Measurements from ENCODE around the gene CNBP. TPM values are rescaled to one million over a fixed set of nuclear protein-coding genes. Genes with fewer than 3 reads are reported as not detected.

Gene CNBP
- total and polyA plus RNA-seq, 2 of the 13 experiments (the other 11 are each of a cell fraction or from before 2014, with no cell fraction given): 282 to 354 TPM

DNA sequence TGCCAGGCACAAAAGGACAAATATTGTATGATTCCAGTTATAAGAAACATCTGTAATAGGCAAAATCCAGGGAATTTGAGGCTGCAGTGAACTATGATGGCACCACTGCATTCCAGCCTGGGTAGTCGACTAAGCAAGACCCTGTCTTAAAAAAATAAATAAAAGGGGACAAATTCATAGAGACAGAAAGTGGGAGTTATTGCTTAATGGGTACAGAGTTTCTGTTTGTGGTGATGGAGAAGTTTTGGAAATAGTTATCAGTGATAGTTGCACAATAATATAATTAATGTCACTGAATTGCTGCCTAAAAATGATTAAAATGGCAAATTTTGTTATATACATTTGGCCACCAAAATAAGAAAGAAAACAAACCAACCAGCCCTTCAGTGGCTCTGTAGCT, 27.6 kb upstream of the CNBP start:
- no peaks in the 10 kb centered on the region for H3K36me3 ChIP-seq (replicated peaks in 1 of 2; ENCODE audit: control insufficient read depth in 1 of 2, insufficient read depth in 2 of 2, low read length in 2 of 2)
- ATAC-seq (no peak), DNase-seq (ENCODE audit: low spot score) (no peak), FAIRE-seq (no peak)
- BruUV-seq (replicated peaks): no TSS peak
- H3K4me3 ChIP-seq (replicated peaks in 1 of 3; ENCODE audit: insufficient read depth in 1 of 3, low read depth in 2 of 3, low read length in 3 of 3): peak overlapping the region in 1 of 3 experiments; percentile 65; a peak in 4 of 6 replicates
- no peaks in the 10 kb centered on the region for H3K9me3 ChIP-seq (ENCODE audit: low read length)
- H3K79me2 ChIP-seq (ENCODE audit: insufficient read depth, low read length): no peaks in the 10 kb centered on the region
- H4K20me1 ChIP-seq (ENCODE audit: insufficient read depth, low read length): no peaks in the 10 kb centered on the region
- 0 out of 5 replicates have a peak, but pooled peaks cover 0 to 2% of the 10 kb centered on the region in 2 experiments for H3K27me3 ChIP-seq (ENCODE audit: control insufficient read depth in 1 of 2, insufficient read depth in 2 of 2, low read length in 2 of 2)
- intact Hi-C loops (cut with micrococcal nuclease; ENCODE audit: unreplicated experiment) (no loop called here), in situ Hi-C loops (cut with HindIII; ENCODE audit: extremely low pct_ligation_motif_present, low pct_unique_long_range_greater_than_20kb) (no loop called here)
- H2AFZ ChIP-seq (ENCODE audit: low read length): no peak overlapping the region
- H3K27ac ChIP-seq (ENCODE audit: extremely low read length, insufficient read depth, low read length): no peak overlapping the region
- peak; percentile 11; the same call in 1 of the 2 replicates for TF ChIP-seq CEBPB (IDR thresholded peaks at IDR 0.05; ENCODE audit: borderline replicate concordance, low read depth, low read length)
- no peak for TF ChIP-seq ZBTB7A (CRISPR knock-in tag; IDR thresholded peaks at IDR 0.05)
- no peak for TF ChIP-seq CREB1 (IDR thresholded peaks at IDR 0.05)
- TF ChIP-seq CREB1 (CRISPR knock-in tag; IDR thresholded peaks at IDR 0.05): no peak
- no peak for TF ChIP-seq ZSCAN25 (CRISPR knock-in tag; IDR thresholded peaks at IDR 0.05)
- CTCF ChIA-PET (ENCODE audit: low intra/inter-chr PET ratio, low total read pairs): no interaction called here
- H3K4me1 ChIP-seq (ENCODE audit: insufficient read depth, low read length): peaks cover 19% of the 10 kb centered on the region
- H3K4me2 ChIP-seq (ENCODE audit: low read depth, low read length): peak overlapping the region; percentile 76
- POLR2A ChIA-PET: interaction anchor here (0.6 to 1.0 kb wide), 2 partner anchors 14 to 27 kb away, joined by 3 to 4 read pairs; partner anchors contain the start of gene CNBP
- 6% methylated on average over 1 of the region's 1 CpG for WGBS (ENCODE audit: low lambda C conversion rate)
- 0 out of 2 replicates have a peak overlapping the region, but pooled peaks have one; percentile 48 for H3K9ac ChIP-seq (ENCODE audit: insufficient read depth, low read depth, low read length)

DNA sequence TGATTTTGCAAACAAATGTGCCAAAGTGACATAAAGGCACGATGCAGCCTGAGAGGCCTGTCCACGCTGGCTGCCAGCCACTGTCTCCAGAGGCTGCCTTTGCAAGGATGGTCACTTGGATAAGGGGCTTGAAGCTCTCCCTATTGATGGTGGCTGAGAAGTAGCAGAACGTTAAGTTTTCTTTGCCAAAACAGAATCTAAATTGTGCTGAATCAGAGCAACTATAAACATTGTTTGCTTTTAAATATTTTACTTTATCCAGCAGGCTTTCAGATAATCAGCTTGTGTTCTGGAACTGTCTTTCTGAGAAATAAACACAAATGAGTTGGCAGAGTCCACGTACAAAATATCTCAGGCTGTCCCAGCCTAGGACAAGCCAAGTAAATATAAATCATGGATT, 23.8 kb upstream of the CNBP start:
- no peaks in the 10 kb centered on the region for H3K9me3 ChIP-seq (ENCODE audit: low read length)
- no peaks in the 10 kb centered on the region for H3K79me2 ChIP-seq (ENCODE audit: insufficient read depth, low read length)
- H3K4me1 ChIP-seq (ENCODE audit: insufficient read depth, low read length): peaks cover 15% of the 10 kb centered on the region
- no peak overlapping the region for H3K4me2 ChIP-seq (ENCODE audit: low read depth, low read length)
- H3K27ac ChIP-seq (ENCODE audit: extremely low read length, insufficient read depth, low read length): no peak overlapping the region
- CTCF ChIA-PET (ENCODE audit: low intra/inter-chr PET ratio, low total read pairs): no interaction called here
- no peaks in the 10 kb centered on the region for H3K27me3 ChIP-seq (ENCODE audit: control insufficient read depth in 1 of 2, insufficient read depth in 2 of 2, low read length in 2 of 2)
- no peak for FAIRE-seq
- POLR2A ChIA-PET: no interaction called here
- in situ Hi-C loops (cut with HindIII; ENCODE audit: extremely low pct_ligation_motif_present, low pct_unique_long_range_greater_than_20kb) (no loop called here), intact Hi-C loops (cut with micrococcal nuclease; ENCODE audit: unreplicated experiment) (no loop called here)
- H2AFZ ChIP-seq (ENCODE audit: low read length): no peak overlapping the region
- H3K9ac ChIP-seq (ENCODE audit: insufficient read depth, low read depth, low read length): no peak overlapping the region
- no peaks in the 10 kb centered on the region for H3K36me3 ChIP-seq (replicated peaks in 1 of 2; ENCODE audit: control insufficient read depth in 1 of 2, insufficient read depth in 2 of 2, low read length in 2 of 2)
- ATAC-seq: no peak
- TF ChIP-seq, protein P1, sequence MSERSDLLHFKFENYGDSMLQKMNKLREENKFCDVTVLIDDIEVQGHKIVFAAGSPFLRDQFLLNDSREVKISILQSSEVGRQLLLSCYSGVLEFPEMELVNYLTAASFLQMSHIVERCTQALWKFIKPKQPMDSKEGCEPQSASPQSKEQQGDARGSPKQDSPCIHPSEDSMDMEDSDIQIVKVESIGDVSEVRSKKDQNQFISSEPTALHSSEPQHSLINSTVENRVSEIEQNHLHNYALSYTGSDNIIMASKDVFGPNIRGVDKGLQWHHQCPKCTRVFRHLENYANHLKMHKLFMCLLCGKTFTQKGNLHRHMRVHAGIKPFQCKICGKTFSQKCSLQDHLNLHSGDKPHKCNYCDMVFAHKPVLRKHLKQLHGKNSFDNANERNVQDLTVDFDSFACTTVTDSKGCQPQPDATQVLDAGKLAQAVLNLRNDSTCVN (CRISPR knock-in tag; IDR thresholded peaks at IDR 0.05; ENCODE audit: borderline replicate concordance): no peak
- TF ChIP-seq, protein P2, sequence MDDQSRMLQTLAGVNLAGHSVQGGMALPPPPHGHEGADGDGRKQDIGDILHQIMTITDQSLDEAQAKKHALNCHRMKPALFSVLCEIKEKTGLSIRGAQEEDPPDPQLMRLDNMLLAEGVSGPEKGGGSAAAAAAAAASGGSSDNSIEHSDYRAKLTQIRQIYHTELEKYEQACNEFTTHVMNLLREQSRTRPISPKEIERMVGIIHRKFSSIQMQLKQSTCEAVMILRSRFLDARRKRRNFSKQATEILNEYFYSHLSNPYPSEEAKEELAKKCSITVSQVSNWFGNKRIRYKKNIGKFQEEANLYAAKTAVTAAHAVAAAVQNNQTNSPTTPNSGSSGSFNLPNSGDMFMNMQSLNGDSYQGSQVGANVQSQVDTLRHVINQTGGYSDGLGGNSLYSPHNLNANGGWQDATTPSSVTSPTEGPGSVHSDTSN (CRISPR knock-in tag; IDR thresholded peaks at IDR 0.05; ENCODE audit: borderline replicate concordance): no peak
- TF ChIP-seq, protein P3, sequence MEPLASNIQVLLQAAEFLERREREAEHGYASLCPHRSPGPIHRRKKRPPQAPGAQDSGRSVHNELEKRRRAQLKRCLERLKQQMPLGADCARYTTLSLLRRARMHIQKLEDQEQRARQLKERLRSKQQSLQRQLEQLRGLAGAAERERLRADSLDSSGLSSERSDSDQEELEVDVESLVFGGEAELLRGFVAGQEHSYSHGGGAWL (CRISPR knock-in tag; IDR thresholded peaks at IDR 0.05): no peak
- TF ChIP-seq, protein P4, sequence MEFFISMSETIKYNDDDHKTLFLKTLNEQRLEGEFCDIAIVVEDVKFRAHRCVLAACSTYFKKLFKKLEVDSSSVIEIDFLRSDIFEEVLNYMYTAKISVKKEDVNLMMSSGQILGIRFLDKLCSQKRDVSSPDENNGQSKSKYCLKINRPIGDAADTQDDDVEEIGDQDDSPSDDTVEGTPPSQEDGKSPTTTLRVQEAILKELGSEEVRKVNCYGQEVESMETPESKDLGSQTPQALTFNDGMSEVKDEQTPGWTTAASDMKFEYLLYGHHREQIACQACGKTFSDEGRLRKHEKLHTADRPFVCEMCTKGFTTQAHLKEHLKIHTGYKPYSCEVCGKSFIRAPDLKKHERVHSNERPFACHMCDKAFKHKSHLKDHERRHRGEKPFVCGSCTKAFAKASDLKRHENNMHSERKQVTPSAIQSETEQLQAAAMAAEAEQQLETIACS (CRISPR knock-in tag; IDR thresholded peaks at IDR 0.05): no peak
- no peak for TF ChIP-seq RFXANK (CRISPR knock-in tag; IDR thresholded peaks at IDR 0.05)
- no peaks in the 10 kb centered on the region; the same call in 1 of the 2 replicates for H4K20me1 ChIP-seq (ENCODE audit: insufficient read depth, low read length)
- no TSS peak for BruUV-seq (replicated peaks)
- no peak overlapping the region for H3K4me3 ChIP-seq (replicated peaks in 1 of 3; ENCODE audit: insufficient read depth in 1 of 3, low read depth in 2 of 3, low read length in 3 of 3)
- no peak for DNase-seq (ENCODE audit: low spot score)
- WGBS (ENCODE audit: low lambda C conversion rate): 32% methylated on average over 4 of the region's 4 CpGs

All from HepG2 (cell line).